Fibroblast of skin of left biceps (primary cell): ENCODE data around the gene METTL16.

Source experiments
- DNase-seq, 2 experiments: peaks; one replicate each; pipeline ENCODE4 v3.0.0-alpha.2; 2013; ENCODE audit warnings: low read depth in 2 of 2

Gene METTL16

DNA sequence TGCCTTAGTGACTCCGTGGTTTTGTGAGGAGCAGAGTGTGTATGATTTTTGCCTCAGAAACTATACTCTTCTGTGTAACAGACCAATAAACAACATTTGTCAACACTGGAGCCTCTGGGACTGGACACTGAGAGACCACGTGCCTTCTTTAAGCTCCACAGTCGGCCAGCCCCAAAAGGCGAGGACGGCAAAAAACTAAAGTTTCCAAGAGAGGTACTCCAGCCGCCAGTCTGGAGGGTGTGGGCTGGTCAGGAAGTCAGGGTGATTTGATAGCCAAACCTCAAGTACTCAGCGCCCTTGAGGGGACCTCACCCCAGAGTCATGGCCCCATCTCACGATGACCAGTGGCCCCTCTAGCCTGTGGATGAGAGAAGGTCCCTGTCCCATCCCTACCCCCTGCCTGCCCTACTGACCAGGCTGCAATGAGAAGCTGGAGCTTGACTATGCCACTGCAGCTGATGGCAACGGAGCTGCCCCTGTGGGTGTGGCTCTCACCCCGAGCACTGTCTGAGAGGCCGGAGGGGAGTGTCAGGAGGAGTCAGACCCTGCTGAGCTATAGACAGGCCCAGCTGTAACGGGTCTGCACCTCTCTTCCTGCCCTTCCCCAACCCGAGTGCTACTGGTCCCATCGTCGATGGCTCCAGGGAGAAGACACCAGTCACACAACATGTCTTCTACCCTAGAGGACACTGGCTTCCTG is 130.6 kb downstream of the METTL16 start:
- no peak for DNase-seq

DNA sequence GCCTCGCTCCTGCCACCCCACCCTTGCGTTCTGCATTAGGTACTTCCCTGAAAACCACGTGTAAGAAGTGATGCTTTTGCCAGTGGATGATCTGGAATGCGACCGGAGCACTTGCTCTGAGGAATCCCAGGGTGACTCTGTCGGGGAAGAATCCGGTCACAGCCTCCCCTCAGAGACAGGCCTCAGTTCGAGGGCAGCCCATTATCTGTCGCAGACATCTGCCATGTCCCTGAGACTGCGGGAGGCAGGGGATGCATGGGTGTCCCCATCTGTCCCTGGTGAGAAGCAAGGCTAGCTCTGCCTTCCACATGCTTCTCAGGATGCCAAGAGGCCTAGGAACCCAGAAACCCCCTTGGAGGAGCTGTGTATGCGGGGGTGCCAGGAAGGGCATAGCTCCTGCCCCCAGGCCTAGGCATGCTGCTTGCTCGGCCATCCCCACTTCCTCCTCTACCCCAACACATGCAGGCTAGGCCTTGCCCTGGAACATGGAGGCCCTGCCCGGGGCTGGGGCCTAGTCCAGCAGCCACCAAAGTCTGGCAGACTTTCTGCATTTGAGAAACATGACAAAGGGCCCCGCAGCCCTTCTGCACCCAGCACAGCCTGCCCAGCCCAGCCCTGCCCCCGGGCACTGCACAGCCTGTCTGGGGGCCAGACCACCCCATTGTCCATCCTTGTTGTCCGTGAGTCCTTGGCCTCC is 131.3 kb downstream of the METTL16 start:
- DNase-seq, result no peak

DNA sequence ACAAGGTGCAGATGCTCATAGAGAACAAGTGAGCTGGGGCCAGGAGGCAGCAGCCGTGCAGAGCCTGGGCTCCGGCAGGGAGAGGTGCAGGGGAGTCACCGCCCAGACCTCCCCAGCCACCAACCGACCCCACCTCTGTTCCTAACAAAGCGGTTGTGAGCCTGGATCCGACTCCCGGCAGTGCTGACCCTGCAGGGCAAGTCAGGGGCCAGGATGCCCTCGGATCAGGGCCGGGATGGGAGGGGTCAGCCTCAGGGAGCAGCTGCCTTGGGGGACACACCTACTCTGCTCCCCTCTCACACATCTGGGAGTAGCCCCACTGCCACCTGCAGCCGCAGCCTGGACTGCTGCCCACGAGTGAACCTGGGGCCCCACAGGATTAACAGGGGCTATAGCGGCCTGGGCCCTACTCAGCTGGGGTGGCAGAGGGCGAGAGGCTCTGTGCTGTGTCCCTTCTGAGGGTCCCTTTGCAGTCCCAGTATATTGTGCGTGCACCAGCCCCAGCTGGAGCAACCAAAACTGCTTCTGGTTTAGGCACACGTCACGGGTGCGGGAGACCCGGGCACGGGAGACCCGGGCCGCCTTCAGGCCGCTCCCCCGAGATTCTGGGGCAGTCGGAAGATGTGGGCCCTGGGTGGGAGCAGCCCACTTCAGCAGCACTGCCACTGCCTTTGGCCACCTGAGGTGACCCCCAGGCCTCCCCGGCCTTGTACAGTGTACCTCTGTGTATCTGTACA is 132.0 kb downstream of the METTL16 start:
- DNase-seq, result no peak

DNA sequence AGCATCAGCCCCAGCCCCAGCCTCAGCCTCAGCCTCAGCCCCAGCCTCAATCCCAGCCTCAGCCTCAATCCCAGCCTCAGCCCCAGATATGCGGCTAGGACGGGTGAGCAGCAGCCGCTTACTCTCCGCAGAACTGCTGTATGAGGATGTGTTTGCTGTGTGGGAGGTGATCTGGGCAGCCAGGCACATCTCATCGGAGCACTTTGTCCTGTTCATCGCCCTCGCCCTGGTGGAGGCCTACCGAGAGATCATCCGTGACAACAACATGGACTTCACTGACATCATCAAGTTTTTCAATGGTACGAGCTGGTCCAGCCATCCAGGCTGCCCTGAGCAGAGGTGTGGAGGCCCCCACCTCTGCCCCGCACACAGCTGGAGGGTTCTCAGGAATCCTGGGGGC is 132.8 kb downstream of the METTL16 start:
- no peak for DNase-seq

DNA sequence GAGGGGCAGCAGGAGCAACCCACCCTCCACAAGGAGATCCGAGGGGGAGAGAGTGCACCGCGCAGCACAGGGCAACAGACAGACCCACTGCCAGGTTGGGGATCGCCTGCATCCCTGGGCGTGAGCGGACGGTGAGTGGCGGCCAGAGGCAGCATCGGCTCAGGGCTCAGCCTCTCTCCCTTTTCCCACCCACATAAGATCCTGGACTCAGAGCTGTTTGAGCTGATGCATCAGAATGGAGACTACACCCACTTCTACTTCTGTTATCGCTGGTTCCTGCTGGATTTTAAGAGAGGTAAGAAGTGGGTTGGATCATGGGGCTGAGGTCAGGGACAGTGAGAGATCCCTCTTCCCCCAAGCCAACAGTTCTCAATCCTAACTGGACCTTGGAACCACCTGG is 134.0 kb downstream of the METTL16 start:
- no peak for DNase-seq

DNA sequence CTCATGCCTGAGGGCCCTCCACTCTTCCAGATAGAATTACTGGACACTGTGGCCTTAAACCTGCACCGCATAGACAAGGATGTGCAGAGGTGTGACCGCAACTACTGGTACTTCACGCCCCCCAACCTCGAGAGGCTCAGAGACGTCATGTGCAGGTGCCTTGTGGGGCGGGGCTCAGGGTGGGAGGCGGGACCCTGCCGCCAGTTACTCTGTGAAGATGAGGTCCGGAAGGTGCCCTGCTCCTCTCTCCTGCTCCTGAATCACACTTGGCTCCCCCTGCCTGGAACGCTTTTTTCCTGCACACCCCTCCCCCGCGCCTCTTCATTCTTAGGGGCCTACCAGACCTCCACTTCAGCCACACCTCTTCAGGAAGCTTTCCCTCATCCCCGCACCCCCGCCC is 135.6 kb downstream of the METTL16 start:
- DNase-seq, result no peak

DNA sequence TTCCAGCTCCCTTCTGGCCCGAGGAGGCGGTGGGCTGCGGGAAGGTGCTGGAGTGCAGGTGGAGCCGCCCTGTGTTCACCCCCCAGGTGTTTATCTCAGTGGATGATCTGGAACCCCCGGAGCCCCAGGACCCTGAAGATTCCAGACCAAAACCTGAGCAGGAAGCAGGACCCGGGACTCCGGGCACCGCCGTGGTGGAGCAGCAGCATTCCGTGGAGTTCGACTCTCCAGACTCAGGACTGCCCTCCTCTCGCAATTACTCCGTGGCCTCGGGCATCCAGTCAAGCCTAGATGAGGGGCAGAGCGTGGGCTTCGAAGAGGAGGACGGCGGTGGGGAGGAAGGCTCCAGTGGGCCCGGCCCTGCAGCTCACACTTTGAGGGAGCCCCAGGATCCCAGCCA is 136.3 kb downstream of the METTL16 start:
- DNase-seq, result no peak

DNA sequence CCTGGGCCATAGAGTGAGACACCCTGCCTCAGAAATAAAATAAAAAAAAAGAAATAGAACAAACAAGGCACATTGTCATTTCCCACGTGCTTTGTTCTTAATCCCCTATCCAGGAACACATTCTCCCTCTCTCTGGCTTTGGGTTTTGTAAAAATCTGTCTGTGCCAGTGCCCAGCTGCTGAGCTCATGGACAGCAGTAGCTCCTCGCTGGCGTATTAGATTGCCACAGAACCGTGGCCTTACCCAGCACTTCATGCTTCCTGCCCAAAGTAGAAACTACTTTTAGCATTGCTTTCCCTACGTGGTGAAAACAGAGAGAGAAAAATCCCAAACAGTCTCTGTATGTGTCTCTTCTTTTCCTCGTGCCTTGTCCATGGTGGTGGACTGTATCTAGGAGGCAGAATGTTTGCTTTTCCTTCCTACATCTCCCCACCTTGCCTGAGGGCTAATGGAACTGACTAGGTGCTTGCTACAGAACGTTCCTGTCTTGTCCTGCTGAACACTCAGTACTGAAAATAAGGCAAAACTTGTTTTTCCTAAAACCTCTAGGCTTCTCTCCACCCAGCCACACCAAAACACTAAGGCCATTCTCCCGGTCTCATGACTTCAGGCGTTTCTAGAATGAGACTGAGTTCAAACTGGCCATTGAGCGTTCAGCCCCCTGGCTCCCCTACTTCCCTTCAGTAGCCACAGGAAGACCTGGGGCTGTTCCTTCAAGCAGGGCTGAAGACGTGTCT is 137.0 kb downstream of the METTL16 start:
- DNase-seq, result no peak

DNA sequence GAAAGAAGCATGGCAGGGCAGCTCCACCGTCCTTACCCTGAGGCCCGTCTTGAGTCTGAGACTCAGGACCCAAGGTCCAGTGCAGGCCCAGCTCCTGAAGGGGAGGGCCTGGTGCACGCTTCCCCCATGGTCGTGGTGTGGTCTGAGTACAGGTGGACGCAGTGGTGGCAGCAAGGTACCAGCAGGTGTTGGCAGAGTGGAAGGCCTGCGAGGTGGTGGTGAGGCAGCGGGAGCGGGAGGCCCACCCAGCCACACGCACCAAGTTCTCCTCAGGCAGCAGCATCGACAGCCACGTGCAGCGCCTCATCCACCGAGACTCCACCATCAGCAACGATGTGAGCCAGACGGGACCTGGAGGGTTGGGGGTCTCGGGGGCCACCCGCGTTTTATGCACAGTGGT is 138.5 kb downstream of the METTL16 start:
- no peak for DNase-seq

DNA sequence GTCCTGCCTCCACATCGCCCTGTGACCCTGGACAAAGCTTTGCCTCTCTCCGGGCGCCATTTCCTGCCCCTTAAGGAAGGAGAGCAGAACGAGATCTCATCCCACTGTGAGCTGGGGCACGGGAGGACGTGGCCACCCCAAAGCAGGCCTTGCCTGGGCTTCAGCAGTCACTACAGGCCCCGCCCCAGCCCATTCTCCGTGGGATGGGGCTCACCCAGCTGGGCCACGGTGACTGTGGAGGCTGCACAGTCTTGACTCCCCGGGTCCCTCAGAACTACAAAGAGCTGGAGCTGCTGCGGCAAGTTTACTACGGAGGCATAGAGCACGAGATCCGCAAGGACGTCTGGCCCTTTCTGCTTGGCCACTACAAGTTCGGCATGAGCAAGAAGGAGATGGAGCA is 139.0 kb downstream of the METTL16 start:
- no peak for DNase-seq

DNA sequence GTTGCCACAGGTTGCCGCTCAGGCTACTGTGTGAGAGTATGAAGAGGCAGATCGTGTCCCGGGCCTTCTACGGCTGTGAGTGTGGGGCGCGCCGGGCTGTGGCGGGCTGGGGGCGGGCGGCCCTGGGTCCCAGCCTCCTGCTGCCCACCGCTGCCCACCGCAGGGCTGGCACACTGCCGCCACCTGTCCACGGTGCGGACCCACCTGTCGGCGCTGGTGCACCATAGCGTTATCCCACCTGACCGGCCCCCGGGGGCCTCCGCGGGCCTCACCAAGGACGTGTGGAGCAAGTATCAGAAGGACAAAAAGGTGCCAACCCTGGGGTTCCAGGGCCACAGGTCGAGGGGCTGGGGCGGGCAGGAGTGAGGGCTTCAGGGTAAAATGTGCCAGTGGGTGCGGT is 139.5 kb downstream of the METTL16 start:
- DNase-seq, result no peak

DNA sequence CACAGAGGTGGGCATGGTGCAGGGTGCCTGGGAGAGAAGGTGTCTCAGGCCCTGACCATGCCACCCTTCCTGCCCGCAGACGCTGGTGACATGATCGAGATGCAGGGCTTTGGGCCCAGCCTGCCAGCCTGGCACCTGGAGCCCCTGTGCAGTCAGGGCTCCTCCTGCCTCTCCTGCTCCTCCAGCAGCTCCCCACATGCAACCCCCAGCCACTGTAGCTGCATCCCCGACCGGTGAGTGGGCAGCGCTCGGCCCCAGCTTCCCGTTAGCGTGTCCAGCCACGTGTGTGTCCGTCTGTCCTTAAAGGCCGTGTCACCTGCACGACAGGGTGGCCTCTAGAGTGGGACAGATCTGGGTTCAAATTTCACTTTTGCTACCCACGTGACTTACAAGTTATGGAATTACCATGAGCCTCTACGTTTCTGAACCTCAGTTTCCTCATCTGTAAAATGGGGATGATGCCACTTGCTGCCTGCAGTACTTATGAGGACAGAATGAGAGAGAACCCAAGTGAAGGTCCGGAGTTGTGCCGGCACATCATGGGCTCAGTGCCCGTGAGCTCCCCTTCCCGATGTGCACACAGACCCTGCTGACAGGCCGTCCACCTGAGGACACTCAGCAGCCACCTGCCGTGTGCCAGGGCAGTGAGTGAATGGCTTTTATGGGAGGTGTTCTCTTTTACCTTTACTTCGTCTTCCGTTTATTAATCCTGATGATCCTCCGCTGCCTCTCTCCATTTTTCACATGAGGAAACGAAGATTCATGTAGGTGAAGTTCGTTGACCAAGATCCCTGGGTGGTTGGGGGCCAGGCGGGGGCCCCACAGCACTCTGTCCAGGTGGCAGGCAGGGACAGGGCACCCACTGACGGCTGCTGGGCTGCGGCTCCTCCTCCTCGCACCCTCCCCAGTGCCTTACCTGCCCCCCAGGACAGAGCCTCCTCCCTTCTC is 140.2 kb downstream of the METTL16 start:
- no peak for DNase-seq

DNA sequence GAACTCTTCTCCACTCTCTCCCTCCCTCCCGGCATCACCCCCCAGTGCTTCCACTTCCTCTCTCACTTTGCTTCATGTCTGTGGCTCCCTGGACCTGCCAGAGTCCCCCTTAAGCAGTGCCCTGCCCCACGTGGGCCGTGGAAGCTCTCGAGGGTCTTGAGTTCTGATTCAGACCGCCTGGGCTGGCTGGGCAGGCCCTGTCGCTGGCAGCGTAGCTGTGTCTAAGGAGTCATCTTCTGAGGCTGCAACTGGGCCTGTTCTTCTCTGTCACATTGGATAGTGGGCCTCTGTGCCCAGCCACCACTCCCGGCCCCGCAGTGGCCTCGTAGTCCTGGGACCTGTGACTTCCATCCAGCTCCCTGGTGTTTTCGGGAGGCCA is 141.5 kb downstream of the METTL16 start:
- DNase-seq, result no peak

DNA sequence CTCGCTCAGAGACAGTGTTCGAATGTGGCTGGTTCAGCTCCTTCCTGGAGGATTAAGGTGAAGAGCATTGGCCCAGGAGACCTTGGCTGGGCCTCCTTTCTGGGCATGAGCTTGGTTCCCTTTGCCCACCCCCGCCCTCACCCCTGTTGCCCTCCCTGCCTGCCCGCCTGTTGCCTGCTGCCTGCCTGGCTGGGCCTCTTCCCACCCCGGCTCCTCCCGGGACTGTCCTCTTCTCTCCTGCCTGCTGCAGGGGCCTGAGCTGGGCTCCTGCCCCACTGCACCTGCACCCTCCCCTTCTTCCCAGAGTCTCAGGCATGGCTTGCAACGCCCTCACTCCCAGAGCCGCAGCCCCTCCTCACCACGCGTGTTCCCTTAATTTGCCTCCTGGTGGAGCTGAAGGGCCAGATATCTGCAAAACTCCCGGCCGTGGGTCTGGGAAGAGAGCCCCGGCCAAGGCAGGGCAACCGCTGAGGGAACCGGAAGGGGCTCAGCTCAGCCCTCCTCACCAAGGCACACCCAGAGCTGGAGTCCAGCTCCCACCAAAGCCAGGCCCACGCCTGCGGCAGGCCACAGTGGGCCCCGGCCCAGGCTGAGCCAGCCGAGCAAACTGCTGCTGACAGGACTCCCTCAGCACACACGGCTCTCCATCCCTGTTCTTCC is 142.0 kb downstream of the METTL16 start:
- DNase-seq, result no peak

DNA sequence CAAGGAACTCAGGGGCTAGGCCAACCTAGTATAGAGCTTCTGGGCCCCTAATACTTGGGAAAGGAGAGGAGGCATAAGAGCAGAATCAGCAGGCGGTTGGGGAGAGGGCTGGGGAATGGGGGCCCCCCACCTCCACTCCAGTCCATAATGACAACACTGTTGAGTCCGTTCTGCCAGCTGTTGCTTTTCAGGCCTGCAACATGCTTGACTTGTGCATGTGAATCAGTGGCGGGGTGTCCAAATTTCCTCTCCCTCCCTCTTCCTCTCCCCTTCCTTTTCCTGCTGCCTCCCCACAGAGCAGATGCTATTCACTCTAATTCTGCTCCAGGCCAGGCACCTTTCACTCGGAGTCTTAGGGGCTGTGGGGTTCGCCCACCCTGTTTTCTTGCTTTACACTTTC is 142.6 kb downstream of the METTL16 start:
- no peak for DNase-seq

DNA sequence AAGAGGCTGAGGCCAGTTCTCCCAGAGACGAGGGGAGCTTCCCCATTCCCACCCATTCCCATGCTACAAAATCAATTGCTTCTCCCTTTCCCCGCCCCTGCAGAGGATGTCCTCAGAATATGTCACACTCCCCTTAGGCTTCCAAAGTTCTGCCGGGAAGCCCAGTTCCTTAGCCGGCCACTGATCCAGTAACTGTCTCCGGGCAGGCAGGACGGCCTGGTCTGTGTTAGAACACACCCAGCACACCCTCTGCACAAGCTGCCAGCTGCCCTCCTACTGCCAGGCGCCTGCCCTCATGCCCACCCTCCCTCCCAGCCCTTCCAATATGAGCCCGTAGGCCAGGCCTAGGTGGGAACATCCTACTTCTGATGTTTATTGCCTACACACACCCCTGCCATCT is 143.3 kb downstream of the METTL16 start:
- DNase-seq, result no peak

DNA sequence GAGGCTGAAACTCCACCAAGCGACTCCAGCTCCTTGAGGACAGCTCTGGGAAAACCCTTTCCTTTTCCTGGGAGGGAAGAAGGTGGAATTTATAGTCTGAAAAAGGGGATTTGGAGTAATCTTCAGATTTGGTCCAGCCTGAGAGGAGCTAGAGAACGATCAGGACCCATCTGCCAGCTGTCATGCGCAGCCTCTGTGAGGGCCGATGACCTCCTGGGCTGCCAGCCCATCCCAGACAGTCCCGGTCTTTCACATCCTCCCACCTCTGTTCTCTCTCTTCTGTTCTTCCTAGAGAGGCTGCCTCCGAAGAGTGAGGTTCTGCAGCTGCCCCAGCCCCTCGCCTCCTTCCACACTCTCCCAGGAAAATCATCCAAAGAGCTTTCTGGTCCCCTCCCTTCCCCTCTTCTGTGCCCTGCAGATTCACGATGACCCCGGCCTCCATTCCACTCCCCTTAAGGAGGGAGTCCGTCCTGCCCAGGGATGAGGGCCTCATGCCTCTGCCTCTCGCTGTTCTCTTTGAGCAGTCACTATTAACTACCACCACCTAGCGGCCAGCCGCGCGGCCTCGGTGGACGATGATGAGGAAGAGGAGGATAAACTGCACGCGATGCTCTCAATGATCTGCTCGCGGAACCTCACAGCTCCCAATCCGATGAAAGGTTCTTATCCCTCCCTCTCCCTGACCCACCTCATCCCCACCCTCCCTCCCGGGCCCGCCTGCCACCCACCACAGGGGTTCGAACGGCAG is 144.8 kb downstream of the METTL16 start:
- DNase-seq, result no peak
